ENCODE measurements around the gene PRICKLE4.

The PRICKLE4 gene

DNA sequence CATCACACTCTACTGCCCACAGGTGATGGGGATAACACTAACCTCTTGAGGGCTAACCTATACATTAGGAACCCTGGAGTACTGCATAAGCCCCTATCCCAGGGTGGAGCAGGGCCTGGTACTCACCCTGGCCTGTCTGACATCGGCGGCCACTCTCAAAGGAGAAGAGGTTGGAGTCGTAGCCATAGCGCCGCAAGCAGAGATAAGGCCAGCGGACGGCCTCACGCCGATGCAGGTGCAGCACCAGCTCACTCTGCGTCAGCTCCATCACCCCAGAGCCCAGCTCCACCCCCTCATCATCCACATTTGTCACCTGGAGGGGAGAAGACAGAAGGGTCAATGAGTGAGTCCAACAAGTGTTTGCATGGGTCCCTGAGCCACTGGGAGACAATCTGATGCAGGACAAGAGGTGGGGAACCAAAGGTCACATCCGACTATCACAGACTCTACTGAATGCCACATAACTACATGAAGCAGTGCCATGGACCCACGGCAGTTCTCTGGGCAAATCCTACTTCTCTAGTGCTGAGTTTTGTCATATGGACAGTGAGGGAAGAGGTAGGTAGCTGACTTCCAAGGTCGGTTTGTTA, 5.2 kb upstream of the PRICKLE4 start:
- no peak for FAIRE-seq

DNA sequence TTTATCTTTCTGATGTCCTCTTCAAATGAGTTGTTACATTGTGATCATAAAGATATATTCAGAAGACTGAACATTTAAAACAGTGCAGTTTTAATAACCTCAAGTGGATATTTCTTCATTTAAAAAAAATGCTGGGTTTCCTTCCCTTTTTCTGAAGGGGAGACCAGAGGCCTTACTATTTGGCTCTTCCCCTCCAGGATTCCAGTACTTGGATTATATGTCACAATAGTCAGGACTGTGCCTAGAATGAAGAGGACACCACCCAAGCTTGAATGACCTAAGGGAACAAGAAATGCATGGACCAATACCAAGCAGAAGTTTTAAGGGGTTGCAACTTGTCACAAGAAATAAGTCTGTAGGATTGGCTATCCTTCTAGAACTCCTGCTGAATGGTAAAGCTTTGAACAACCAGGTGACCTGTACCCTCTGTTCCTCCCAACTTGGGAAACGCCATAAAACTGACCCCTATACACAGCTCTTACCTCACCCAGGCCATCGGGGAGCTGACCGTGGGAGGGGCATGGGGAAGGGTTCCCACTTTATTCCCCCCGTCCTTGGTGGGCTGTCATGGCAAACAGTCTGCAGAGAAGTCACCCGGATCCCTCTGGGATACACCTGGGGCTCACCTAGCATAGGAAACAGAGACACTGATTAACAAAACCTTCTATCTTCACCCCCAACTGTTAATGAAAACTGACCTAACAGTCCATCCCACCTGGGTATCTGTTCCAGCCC, 2.9 kb upstream of the PRICKLE4 start:
- FAIRE-seq, result no peak

DNA sequence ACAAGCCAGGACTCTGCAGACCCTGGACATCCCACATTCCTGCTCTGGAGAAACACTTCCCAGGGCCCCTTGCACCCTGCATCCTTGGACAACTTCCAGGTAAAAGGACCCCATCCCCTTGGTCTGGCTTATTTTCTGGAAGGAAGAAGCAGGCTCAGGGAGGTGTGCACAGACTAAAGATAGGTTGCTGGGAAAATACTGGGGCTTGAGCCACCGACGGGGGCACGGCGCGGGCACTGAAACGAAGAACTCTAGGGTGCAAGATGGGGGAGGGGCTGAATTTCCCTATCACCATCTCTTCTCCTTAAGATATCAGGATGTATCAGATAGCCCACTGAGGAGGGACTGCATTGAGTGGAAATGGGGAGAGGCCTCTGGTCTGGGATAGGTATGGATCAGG, 1.7 kb upstream of the PRICKLE4 start:
- FAIRE-seq, result no peak

DNA sequence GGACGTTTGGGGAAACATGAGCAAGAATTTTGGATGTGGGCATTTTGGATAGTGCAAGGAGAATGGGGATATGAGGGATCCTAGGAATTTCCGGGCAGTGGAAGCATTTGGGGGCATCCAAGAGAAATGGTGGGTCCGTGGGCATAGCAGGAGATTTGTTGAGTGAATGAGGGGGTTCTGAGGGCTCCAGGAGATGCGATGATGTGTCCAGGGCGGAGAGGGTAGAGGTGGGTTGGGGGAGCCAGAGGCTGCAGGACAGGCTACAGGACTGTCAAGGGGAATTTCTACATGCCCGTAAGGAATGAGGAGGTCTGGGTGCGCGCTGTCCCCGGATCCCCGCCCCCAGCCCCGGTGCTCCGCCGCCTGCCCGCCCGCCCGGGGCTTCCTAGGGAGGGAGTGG, 1.2 kb upstream of the PRICKLE4 start:
- FAIRE-seq, result no peak

DNA sequence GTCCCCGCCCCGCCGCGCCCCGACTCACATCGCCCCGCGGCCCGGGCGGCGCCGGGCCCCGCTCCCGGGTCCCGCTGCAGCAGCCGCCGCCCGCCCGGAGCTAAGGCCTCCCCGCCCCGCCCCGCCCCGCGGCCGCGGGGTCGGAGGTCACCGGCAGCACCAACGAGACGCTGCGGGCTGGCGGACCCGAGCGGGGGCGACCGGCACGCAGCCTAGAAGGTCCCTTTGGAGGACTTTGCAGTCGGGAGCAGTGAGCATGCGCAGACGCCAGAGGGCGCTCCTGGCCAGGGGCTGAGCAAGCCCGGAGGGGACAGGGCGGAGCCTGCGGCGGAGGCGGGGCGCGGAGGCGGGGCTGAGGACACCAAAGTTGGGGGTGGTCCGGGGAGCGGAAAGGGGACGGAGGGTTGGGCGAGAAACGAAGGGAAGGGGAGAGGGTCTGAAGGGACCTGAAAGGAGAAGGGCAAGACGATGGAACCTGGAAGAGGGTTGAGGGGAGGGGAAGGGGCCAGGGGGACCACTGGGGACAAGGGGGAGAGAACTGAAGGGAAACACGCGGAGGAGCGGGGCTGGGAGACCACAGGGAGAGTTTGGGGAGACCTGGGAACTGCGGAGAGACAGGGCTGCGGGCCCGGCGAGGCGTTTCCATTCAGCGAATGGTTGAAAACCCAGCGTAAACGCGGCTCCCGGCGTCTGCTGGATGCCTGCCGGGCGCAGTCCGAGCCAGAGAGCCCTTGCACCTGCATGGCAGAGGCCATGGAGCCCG, 613 bp upstream of the PRICKLE4 start, which contains the start of gene FRS3:
Gene FRS3 (minus strand): TSS at position 113 of the 763 bp plus-strand sequence. CDS start 2,913 bp downstream, outside the sequence.
- no peak for FAIRE-seq

DNA sequence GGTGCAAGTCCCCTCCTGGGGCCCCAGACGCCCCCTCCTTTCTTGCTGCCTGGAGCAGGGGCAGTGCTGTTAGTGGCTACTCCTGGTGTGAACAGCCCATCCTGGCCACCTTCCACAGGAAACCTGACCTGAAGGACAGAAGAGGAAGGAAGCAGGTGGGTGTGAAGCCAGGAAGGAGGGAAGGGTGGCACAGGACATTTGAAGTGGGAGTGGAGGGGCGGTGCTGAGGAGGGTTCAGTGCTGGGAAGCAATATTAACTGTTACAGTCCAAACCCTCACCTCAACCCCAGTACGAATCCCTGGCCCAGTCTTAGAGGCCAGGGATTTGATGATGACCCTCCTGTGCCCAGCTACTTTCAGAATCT, 766 bp downstream of the PRICKLE4 start:
- no peak for FAIRE-seq

DNA sequence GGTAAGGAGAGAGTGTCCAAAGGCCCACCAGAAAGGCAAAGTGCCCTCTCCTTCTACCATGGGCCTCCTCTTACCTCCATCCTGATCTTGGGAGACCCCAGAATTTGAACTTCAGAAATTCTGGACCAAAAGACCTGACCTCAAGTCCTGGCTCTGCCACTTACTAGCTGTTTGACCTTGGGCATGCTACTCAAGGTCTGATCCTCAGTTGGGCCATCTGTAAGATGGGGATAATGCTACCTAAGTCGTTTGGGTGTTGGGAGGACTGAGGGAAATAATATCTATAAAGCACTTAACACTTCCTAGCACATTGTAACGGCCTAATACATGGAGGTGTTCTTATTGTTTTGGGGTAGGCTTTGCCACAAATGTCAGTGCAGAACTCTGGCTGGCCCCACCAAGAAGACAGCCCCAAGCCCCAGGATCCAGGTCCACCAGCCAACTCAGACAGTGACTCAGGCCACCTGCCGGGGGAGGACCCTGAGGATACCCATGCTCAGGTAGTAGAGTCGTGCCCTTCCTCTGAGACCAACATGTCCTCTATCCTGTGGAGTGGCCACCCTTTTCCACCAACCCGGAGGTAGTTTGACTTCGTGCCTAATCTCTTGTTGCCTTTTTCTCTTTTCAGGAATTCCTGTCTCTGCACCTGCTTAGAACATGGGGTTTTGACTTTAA, 2.7 kb downstream of the PRICKLE4 start:
- FAIRE-seq, result no peak

DNA sequence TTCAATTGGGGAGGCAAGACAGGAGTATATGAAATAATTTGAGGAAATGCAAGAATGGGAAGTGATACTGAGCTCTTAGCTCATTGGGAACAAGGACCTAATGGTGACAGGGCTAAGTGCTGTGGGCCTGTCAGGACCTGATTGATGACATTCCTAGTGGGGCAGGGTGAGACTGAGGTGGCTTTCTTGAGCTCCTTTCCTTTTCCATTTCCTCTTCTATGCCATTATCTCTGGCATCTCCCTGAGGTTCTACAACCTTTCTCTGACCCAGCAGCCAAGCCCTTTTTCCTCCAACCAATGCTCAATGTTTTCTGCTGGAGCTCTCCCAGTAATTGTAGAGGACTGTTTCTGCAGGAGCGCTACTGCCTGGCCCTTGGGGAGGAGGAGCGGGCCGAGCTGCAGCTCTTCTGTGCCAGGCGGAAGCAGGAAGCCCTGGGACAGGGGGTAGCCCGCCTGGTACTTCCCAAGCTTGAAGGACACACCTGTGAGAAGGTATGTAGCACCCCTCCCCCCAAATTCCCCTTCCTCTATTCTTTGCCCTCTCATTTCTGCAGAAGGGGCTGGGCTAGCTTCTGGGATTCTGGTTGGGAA, 4.1 kb downstream of the PRICKLE4 start:
- no peak for FAIRE-seq

DNA sequence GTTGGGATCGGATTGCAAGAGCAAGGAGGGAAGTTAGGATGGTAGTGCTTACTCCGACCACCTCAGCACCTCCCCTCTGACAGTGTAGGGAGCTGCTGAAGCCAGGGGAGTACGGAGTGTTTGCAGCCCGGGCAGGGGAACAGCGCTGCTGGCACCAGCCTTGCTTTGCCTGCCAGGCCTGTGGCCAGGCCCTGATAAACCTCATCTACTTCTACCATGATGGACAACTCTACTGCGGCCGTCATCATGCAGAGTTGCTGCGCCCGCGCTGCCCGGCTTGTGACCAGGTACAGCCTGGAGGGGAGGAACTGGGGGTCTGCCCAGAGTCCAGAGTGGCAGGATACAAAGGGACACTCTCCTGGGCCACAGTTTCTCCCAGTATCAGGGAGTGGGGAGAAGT, 4.7 kb downstream of the PRICKLE4 start:
- no peak for FAIRE-seq

DNA sequence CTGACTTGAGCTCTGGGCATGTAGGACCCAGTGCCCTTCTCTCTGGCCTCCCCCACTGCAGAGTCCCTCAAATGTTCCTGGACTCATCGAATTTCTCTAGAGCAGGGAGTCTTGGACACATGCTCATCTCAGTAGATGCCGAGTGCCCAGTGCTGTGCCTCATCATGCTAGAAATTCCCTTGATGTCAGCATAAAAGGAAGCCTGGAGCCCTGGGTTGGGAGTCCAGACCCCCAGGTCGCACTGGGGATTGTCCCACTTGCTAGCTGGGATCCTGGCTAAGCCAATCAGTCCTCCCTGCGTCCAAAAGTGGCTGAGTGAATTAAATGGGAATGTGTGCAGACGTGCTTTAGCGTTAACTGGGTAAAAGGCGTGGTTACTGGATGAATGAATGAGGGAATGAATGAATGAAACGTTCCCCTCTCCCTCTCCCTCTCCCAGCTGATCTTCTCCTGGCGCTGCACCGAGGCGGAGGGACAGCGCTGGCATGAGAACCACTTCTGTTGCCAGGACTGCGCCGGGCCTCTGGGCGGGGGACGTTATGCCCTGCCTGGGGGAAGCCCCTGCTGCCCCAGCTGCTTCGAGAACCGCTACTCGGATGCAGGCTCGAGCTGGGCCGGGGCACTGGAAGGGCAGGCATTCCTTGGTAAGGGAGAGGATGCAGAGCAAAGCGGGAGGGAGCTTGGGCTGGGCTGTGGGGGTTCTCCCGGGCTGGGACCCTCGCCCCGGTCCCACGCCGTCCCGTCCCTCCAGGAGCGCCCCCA, 5.3 kb downstream of the PRICKLE4 start:
- FAIRE-seq, result no peak

DNA sequence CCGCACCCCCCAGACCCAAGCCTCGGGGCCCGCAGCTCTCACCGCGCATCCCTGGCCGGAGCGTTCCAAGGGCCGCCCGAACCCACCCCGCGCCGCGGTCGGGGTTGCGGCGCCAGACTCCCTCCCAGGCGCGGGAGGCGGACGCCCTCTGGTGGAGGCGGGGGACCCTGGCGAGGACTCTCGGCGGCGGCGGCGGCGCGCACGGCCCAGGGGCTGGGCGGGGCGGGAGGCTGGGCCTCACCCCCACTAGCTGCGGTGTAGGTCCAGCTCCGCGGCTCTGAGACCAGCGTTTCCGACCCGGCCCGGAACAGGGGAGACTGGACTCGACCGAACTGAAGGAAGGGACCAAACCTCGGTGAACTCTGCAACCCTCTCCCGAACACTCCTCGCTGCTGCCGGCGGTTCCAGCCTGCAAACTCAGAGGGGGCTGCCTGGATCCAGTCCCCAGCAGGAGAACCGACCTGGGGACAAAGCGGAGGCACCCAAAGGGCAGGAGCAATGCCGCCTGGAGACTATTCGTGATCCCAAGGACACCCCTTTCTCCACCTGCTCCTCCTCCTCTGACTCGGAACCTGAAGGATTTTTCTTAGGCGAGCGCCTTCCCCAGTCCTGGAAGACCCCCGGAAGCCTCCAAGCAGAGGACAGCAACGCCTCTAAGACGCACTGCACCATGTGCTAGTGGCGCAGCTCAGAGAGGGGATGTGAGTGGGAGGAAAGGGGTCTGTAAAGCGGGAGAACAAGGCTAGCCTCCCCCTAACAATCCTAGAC, 6.1 kb downstream of the PRICKLE4 start:
- FAIRE-seq, result no peak

DNA sequence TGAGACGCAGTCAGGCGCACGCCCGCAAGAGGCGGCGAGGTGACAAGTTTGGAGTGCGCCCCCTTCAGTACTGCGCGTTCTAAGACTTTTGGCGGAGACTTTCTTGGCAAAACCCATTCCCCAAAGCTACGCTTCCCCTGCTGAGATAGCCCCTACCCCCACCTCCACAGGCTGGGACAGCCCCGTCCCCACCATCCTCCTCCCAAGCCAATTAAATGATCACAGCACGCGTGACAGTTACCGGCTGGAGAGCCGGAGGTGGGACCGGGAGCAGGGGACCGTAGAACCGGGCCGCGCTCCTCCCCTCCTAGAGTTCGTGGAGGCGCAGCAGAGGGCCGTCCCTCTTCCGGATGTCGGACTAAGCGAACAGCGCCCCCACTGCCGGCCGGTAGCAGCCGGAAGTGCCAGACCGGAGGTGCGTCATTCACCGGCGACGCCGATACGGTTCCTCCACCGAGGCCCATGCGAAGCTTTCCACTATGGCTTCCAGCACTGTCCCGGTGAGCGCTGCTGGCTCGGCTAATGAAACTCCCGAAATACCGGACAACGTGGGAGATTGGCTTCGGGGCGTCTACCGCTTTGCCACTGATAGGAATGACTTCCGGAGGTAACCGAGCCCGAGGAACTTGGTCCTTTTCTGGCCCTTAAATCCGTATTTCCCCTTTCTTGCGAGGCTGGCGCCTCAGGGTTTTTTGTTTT, 6.8 kb downstream of the PRICKLE4 start, which contains the start of gene TOMM6:
Gene TOMM6 (plus strand): TSS at position 476 of the 699 bp plus-strand sequence. CDS start 4 bp downstream, at position 480.
- no peak for FAIRE-seq

DNA sequence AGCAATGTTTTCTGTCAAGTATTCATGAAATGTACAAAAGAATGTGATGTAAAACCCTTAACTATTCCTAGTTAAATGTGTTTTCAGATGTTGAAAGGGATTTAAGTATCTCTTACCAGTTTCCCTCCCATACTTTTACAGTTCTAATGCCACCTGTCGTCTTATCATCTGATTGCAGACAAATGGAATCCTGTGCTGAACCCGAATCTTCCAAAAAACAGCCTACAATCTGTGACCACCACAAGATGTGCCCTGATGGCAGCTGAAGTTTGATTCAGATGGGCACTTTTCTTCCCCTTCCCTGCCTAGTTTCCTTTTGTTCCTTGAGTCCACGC, 8.8 kb downstream of the PRICKLE4 start:
- FAIRE-seq, result no peak

DNA sequence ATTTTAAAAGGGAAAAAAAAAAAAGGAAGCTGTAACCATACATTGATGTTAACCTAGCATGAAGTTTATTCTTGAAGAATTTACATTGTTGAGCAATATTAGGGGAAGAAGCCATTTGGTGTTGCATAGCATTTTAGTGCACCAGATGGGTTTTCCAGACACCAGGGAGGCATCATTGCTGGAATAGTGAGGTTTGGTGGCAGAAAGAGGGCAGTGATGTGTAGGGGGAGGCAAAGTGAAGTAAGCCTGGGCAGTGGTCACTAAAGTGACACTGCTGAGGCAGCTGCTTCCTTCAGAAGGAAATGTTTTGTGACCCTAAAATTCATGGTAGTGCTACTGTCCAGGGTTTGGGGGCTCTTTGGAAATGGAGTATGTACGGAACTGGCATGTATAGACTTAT, 9.5 kb downstream of the PRICKLE4 start:
- no peak for FAIRE-seq

DNA sequence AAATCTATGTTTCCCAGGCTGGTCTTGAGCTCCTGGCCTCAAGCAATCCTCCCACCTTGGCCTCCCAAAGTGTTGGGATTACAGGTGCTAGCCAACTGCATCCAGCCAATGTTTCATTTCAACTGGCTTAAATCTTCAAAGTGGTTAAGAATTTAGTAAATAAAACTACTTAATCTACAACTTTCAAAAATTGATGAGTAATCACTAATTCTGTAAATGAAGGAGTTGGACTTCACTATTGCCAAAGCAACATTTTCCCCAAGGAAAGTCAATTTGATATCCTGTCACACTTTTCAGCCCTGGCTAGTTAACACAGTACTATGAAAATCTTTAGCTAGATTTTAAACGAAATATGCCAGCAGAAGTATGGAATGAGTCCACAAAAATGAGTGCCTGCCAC, 10.7 kb downstream of the PRICKLE4 start:
- FAIRE-seq, result no peak

DNA sequence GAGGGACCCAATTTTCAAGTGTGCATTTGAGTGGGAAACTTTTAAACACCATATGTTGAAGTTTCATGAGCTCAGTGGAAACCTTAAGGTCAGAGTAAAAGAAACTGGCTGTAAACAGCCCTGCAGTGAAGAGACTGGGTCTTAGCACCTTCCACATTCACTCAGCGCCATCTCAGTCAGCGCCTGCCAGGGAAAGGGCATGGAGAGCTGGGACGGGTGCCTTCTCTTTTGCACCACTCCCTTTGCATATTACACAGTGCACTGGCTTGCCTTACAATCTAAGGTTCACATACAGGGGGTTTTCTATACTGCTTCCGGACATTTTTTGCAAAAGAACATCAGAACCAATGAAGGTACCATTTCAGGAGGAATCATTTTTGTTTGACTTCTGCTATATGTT, 11.4 kb downstream of the PRICKLE4 start:
- FAIRE-seq, result no peak

DNA sequence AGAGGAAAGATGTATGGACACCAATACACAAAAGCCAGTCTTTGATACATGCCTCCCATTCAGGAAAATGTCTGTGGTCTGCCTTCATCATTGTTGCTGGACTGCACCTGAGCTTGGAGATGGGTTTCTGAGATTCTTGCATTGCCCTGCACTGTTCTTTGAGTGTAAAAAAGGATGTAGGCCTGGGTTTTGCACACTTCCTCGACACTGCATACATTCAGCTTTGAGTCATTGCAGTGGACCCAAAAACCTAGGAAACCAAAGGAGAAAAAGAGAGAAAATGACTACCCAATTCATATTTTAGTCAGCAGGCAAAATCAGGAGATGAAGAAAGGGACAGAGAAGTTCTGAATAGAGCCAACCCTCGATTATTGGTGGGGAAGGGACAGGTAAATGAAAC, 15.9 kb downstream of the PRICKLE4 start:
- FAIRE-seq, result no peak

DNA sequence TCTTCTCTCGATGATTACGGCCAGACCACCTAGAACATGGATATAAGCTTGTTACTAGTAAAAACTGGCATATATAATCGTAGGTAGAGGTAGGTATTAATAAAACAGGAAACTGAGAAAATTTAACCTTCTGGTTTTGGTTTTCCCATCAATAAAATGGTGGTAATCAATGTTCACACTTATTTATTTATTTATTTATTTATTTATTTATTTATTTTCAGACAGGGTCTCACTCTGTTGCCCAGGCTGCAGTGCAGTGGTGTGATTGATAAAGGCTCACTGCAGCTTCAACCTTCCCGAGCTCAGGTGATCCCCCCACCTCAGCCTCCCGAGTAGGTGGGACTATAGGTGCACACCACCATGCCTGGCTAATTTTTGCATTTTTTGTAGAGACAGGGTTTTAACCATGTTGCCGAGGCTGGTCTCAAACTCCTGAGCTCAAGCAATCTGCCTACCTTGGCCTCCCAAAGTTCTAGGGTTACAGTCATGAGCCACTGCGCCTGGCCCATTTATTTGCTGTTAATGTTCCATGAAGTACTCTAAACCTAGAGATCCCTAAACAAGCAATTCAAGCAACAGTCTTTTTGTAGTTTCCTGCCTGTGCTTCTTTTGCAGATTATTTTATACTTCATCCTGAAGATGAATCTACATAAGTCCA, 18.4 kb downstream of the PRICKLE4 start:
- no peak for FAIRE-seq

DNA sequence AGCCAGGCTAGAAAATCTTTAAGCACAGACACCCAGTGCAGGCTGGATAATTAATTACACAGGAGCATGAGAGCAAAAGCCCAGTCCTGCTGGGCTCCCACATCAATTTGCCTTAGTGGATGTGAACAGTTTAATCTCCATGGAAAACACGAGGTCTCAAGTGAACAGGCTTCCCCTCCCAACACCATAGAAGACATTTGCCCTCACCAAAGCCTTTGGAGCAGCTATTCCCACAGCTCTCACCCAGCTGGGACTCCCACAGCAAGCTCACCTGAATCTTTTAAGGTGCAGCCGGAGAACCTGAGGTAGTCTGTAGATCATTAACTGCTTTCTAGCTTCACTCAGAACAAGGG, 19.0 kb downstream of the PRICKLE4 start:
- FAIRE-seq, result no peak

DNA sequence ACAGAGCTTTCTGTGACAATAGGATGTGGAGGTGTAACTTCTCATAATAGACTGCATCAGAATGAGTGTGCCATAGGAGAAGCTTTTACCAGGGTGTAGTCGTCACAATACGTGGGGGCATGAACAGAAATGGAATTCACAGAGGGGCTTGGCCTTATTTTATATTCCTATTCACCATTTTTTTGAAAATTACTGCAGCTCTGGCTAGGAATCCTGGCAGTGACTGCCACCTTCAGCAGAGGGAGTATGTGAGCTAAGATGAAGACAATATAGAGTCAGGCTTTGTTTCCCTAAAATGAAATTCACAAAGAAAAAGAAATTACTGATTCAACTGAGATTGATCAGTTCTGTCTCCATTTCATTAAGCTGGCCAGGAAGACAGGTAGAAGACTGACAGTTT, 20.8 kb downstream of the PRICKLE4 start:
- no peak for FAIRE-seq
